ENCODE results near the gene ZNF462.

- TF ChIP-seq GATA3 (IDR thresholded peaks at IDR 0.05; ENCODE audit: low read depth, low read length) (no peak), GATA2 (IDR thresholded peaks at IDR 0.05; ENCODE audit: low read depth, low read length) (no peak)
Measured at GRCh38 chr9:106961623-106962022, 98.7 kb downstream of the ZNF462 start.
